HG02610 (cell line): ENCODE data around the gene ANXA3.
"Not testable (repeated sequence)": the region's sequence is repeated elsewhere in the genome, so short reads cannot be mapped to it uniquely, and the experiment has no call there.

Experiments
- ATAC-seq: cut with Tn5 transposase; IDR thresholded peaks from one replicate; pipeline ENCODE4 v1.9.1; 2021; ENCODE audit warnings: mild to moderate bottlenecking, moderate library complexity; ENCODE audit not compliant: unreplicated experiment

ANXA3 gene, protein sequence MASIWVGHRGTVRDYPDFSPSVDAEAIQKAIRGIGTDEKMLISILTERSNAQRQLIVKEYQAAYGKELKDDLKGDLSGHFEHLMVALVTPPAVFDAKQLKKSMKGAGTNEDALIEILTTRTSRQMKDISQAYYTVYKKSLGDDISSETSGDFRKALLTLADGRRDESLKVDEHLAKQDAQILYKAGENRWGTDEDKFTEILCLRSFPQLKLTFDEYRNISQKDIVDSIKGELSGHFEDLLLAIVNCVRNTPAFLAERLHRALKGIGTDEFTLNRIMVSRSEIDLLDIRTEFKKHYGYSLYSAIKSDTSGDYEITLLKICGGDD

GRCh38 chr4:78551420-78552351 is at the start of gene ANXA3:
Gene ANXA3, plus strand, starts transcription at chr4:78551770. Its CDS starts 2,704 bp downstream, at chr4:78554474.
- no peak for ATAC-seq

- not testable (repeated sequence) for ATAC-seq
Observed at GRCh38 chr4:78506260-78506659, 45.3 kb upstream of the ANXA3 start.

- ATAC-seq, result no peak
Observed at GRCh38 chr4:78509043-78509442, 42.5 kb upstream of the ANXA3 start.

GRCh38 chr4:78510108-78510507 is 41.5 kb upstream of the ANXA3 start:
- ATAC-seq, result no peak

- no peak for ATAC-seq
Observed at GRCh38 chr4:78510681-78511080, 40.9 kb upstream of the ANXA3 start.

DNA sequence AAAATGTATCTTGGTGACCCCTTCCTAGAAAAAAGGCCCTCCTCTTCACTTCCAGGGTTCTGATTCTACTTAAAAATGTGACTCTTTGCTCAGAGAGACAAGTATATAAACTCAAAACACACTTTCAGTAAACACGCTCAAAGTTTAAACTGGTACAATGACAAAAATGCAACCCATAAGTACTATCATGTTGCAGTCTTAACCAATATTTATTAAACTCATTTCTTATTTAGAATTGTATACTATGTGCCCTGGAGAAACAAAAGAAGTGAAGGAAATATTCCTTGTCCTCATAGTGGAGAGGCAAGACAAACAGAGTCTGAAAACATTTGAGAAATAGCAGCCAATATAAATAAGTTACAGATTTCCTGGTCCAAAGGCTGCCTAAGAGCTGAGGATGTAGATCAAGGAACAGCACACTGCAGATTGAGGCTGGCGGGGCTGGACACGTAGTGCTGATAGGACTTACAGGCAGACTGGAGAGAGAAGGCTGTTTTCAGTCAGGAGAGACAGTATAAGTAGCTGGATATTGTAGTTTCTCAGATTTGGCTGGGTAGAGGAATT is 39.1 kb upstream of the ANXA3 start:
- no peak for ATAC-seq

- ATAC-seq, result no peak
Observed at GRCh38 chr4:78513411-78513975, 38.1 kb upstream of the ANXA3 start.

- no peak for ATAC-seq
Observed at GRCh38 chr4:78517050-78517652, 34.4 kb upstream of the ANXA3 start.

- ATAC-seq, result no peak
Observed at GRCh38 chr4:78518561-78518960, 33.0 kb upstream of the ANXA3 start.

- no peak for ATAC-seq
Observed at GRCh38 chr4:78519962-78520361, 31.6 kb upstream of the ANXA3 start.

GRCh38 chr4:78520808-78521226 is 30.8 kb upstream of the ANXA3 start:
- ATAC-seq, result no peak

DNA sequence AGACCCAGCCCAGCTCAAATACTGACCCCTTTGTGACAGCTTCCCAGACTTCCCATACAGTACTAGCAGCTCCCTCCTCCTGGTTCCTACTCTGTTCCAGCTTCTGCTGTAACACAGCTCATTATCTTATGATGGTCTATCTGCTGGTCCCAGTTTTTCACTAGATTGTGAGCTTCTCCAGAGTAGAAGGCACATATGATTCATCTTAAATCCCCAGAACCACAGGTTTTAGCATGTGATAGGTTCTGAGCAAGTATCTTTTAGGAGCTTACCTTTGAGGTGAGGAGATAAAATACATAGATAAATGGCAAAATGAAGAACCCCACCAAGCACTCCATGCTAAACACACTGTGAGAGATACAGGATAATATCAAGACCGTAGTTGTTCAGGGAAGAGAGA is 27.6 kb upstream of the ANXA3 start:
- ATAC-seq, result no peak

DNA sequence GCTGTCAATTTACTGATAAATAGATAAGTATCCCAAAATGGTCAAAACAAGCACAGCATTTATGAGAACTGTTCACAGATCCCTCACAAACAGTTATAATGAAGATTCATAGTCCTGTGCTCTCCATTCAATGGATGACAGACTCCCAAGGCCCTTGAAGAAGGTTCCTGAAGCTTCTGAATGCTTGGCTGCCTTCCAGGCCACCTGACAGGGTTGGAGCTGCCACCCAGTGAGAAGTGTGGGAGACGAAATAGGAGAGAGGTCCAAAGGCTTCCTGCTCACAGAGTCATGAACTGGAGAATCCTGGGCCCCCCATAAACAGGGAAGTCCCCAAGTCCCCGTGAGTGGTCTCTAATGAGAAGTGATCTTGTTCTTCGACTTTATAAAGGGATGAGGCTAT is 26.0 kb upstream of the ANXA3 start:
- no peak for ATAC-seq

DNA sequence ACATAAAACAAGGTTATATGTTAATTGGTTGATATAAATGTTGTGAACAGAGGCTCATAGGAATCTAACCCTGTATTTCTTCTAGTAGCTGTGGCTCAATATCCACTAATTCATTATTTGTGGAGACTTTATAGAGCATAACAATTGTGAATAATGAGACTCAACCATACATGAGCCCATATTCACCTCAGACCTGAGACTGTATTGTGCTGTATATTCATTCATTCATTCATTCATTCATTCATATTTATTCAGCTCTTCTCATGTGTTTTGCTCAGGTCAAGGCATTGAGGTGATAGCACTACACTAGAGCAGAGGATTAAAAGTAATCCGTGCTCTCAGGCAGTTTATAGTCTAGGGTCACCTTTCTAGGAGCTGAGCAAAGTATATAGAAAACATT is 24.5 kb upstream of the ANXA3 start:
- ATAC-seq, result no peak

DNA sequence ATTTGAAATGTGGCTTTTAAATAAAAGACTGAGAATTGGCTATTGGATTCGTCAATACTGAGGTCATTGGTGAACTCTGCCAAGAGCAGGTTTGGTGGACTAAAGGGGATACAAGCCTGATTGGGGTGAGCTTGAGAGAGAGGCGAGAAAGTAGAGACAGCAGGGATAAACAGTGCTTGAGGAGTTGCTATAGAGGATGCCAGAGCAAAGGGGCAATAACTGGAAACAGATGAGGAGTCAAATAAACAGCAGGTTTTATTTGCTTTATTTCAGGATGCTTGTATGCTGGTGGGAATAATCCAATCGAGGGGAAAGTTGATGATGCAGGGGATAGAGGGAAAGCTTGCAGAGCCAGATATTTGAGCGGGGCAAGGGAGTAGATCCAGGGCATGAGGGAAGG is 24.0 kb upstream of the ANXA3 start:
- ATAC-seq, result no peak

- no peak for ATAC-seq
Observed at GRCh38 chr4:78528327-78528726, 23.2 kb upstream of the ANXA3 start.

GRCh38 chr4:78529569-78530209 is 21.9 kb upstream of the ANXA3 start:
- no peak for ATAC-seq

DNA sequence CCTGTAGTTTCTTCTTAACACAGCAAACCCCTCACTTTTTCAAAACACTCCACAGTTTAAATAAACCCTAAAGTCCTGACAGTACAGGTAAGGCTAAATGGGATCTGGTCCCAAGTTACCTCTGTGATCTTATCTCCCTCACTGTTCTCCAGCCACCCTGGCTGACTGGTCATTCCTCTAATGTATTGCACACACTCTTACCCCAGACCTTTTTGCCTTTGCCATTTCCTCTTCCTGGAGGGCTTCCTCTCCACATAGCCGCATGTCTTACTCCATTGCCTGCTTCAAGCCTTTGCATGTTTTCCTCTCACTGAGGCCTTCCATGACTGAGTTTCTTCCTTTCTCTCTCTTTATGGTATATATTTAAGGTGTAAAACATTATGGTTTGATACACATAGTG is 19.5 kb upstream of the ANXA3 start:
- no peak for ATAC-seq

GRCh38 chr4:78533854-78534253 is 17.7 kb upstream of the ANXA3 start:
- ATAC-seq, result no peak

GRCh38 chr4:78534286-78534955 is 17.1 kb upstream of the ANXA3 start:
- no peak for ATAC-seq
